Activated T-helper 1 cell treated with anti-CD3 and anti-CD28 coated beads, Interleukin-12 subunit alpha, Interleukin-12 subunit beta, Interleukin-2, Interleukin-4 antibody, amounts not matched to agents 30 ng/mL and 10 ng/mL and 1 ng/mL, durations not matched to agents 14 hours and 24 hours and 36 hours (primary cell): ENCODE results near the gene KRTAP6-1. TPM values are rescaled to one million over a fixed set of nuclear protein-coding genes. Genes with fewer than 3 reads are reported as not detected.

Experiments used
- DNase-seq: peaks from one replicate; pipeline ENCODE4 v3.0.0; 2021; ENCODE audit warnings: low spot score
- H3K27ac Mint-ChIP-seq: one replicate; pipeline ENCODE4 v1.8.0; 2021; ENCODE audit warnings: mild to moderate bottlenecking, mixed read lengths
- H3K27me3 Mint-ChIP-seq: one replicate; pipeline ENCODE4 v1.8.0; 2022; ENCODE audit warnings: mild to moderate bottlenecking, moderate library complexity, mixed read lengths; ENCODE audit not compliant: insufficient read depth
- H3K36me3 Mint-ChIP-seq: one replicate; pipeline ENCODE4 v1.8.0; 2021; ENCODE audit warnings: low read depth, mixed read lengths
- H3K4me1 Mint-ChIP-seq: one replicate; pipeline ENCODE4 v1.8.0; 2021; ENCODE audit warnings: low read depth, mixed read lengths
- H3K4me3 Mint-ChIP-seq: one replicate; pipeline ENCODE4 v1.8.0; 2021; ENCODE audit warnings: mild to moderate bottlenecking, moderate library complexity, mixed read lengths
- H3K9me3 Mint-ChIP-seq: one replicate; pipeline ENCODE4 v1.8.0; 2021; ENCODE audit warnings: mixed read lengths
- intact Hi-C: fragments of 100-400 bp; cut with micrococcal nuclease; formaldehyde crosslinking; loops from one replicate; pipeline ENCODE4 v1.15.1; 2024
- total RNA-seq: library from RNA; stranded (reverse); gene quantifications from 2 replicates; pipeline ENCODE4 v1.2.3, GENCODE V29; 2022

KRTAP6-1 gene
- total RNA-seq, 1 donor from 2014 or later = not detected

- Mint-ChIP-seq H3K36me3 (no peaks in the 10 kb centered on the region), H3K4me3 (no peak overlapping the region), H3K4me1 (no peaks in the 10 kb centered on the region), H3K27me3 (no peaks in the 10 kb centered on the region), H3K27ac (no peak overlapping the region), H3K9me3 (no peaks in the 10 kb centered on the region)
- no peak for DNase-seq
- intact Hi-C loops = no loop called here
These were observed 1.5 kb upstream of the KRTAP6-1 start for GRCh38 chr21:30615199-30615598.

- no peaks in the 10 kb centered on the region for H3K4me1 Mint-ChIP-seq
- no peaks in the 10 kb centered on the region for H3K27me3 Mint-ChIP-seq
- H3K9me3 Mint-ChIP-seq = peaks cover 3% of the 10 kb centered on the region
- intact Hi-C loops = no loop called here
- no peak for DNase-seq
- H3K4me3 Mint-ChIP-seq = no peak overlapping the region
- H3K36me3 Mint-ChIP-seq = no peaks in the 10 kb centered on the region
- H3K27ac Mint-ChIP-seq = no peak overlapping the region
These were observed 1.6 kb downstream of the KRTAP6-1 start for GRCh38 chr21:30612132-30612531.

- Mint-ChIP-seq H3K27me3 (no peaks in the 10 kb centered on the region), H3K4me3 (no peak overlapping the region), H3K36me3 (no peaks in the 10 kb centered on the region), H3K27ac (no peak overlapping the region), H3K9me3 (peaks cover 8% of the 10 kb centered on the region), H3K4me1 (no peaks in the 10 kb centered on the region)
- DNase-seq = no peak
- intact Hi-C loops = no loop called here
These were observed 7.8 kb downstream of the KRTAP6-1 start for GRCh38 chr21:30605968-30606367.

GRCh38 chr21:30600787-30601186 is 12.9 kb downstream of the KRTAP6-1 start, which contains the start of gene KRTAP22-1:
TSS of gene KRTAP22-1 (plus strand) at chr21:30601087.
- H3K27ac Mint-ChIP-seq = no peak within 1 kb of the TSS
- no peaks in the 10 kb centered on the region for H3K27me3 Mint-ChIP-seq
- DNase-seq = no peak
- intact Hi-C loops = no loop called here
- H3K9me3 Mint-ChIP-seq = peaks cover 5% of the 10 kb centered on the region
- H3K4me3 Mint-ChIP-seq = no peak within 1 kb of the TSS
- no peaks in the 10 kb centered on the region for H3K36me3 Mint-ChIP-seq
- H3K4me1 Mint-ChIP-seq = no peaks in the 10 kb centered on the region

- Mint-ChIP-seq H3K27me3 (no peaks in the 10 kb centered on the region), H3K4me3 (no peak within 1 kb of the TSS), H3K4me1 (no peaks in the 10 kb centered on the region), H3K36me3 (no peaks in the 10 kb centered on the region), H3K27ac (no peak within 1 kb of the TSS), H3K9me3 (peaks cover 5% of the 10 kb centered on the region)
- DNase-seq = no peak
- intact Hi-C loops = no loop called here
These were observed 14.9 kb downstream of the KRTAP6-1 start, which contains the start of gene KRTAP6-2 for GRCh38 chr21:30598802-30599201. TSS of gene KRTAP6-2 (minus strand) at chr21:30598902. CDS start at chr21:30598874, 28 bp downstream.

- intact Hi-C loops = no loop called here
- Mint-ChIP-seq H3K27me3 (no peaks in the 10 kb centered on the region), H3K4me3 (no peak within 1 kb of the TSS), H3K4me1 (no peaks in the 10 kb centered on the region), H3K27ac (no peak within 1 kb of the TSS), H3K36me3 (no peaks in the 10 kb centered on the region), H3K9me3 (no peaks in the 10 kb centered on the region)
- DNase-seq = no peak
These were observed 21.6 kb downstream of the KRTAP6-1 start, which contains the start of gene KRTAP6-3 for GRCh38 chr21:30592140-30592539. TSS of gene KRTAP6-3 (plus strand) at chr21:30592440. CDS start at chr21:30592446, 6 bp downstream.

- H3K36me3 Mint-ChIP-seq = no peaks in the 10 kb centered on the region
- H3K27me3 Mint-ChIP-seq = no peaks in the 10 kb centered on the region
- H3K4me3 Mint-ChIP-seq = no peak within 1 kb of the TSS
- H3K4me1 Mint-ChIP-seq = no peaks in the 10 kb centered on the region
- no peaks in the 10 kb centered on the region for H3K9me3 Mint-ChIP-seq
- intact Hi-C loops = no loop called here
- no peak within 1 kb of the TSS for H3K27ac Mint-ChIP-seq
- DNase-seq = no peak
These were observed 23.4 kb downstream of the KRTAP6-1 start, which contains the start of gene KRTAP22-2 for GRCh38 chr21:30590297-30590696. TSS of gene KRTAP22-2 (minus strand) at chr21:30590397.

GRCh38 chr21:30582870-30583269 is 30.9 kb downstream of the KRTAP6-1 start:
- H3K9me3 Mint-ChIP-seq = no peaks in the 10 kb centered on the region
- H3K27ac Mint-ChIP-seq = no peak overlapping the region
- intact Hi-C loops = no loop called here
- no peaks in the 10 kb centered on the region for H3K4me1 Mint-ChIP-seq
- H3K27me3 Mint-ChIP-seq = no peaks in the 10 kb centered on the region
- no peaks in the 10 kb centered on the region for H3K36me3 Mint-ChIP-seq
- DNase-seq = no peak
- H3K4me3 Mint-ChIP-seq = no peak overlapping the region

GRCh38 chr21:30580132-30580531 is 33.6 kb downstream of the KRTAP6-1 start:
- DNase-seq = no peak
- intact Hi-C loops = no loop called here
- H3K9me3 Mint-ChIP-seq = no peaks in the 10 kb centered on the region
- no peaks in the 10 kb centered on the region for H3K4me1 Mint-ChIP-seq
- H3K27ac Mint-ChIP-seq = no peak overlapping the region
- H3K4me3 Mint-ChIP-seq = no peak overlapping the region
- H3K36me3 Mint-ChIP-seq = no peaks in the 10 kb centered on the region
- H3K27me3 Mint-ChIP-seq = no peaks in the 10 kb centered on the region

- Mint-ChIP-seq H3K27me3 (no peaks in the 10 kb centered on the region), H3K36me3 (no peaks in the 10 kb centered on the region), H3K9me3 (no peaks in the 10 kb centered on the region), H3K4me1 (no peaks in the 10 kb centered on the region), H3K27ac (no peak overlapping the region), H3K4me3 (no peak overlapping the region)
- no peak for DNase-seq
- intact Hi-C loops = no loop called here
These were observed 34.4 kb downstream of the KRTAP6-1 start for GRCh38 chr21:30579346-30579745.

- H3K27ac Mint-ChIP-seq = no peak overlapping the region
- no peaks in the 10 kb centered on the region for H3K9me3 Mint-ChIP-seq
- H3K4me1 Mint-ChIP-seq = no peaks in the 10 kb centered on the region
- intact Hi-C loops = no loop called here
- H3K4me3 Mint-ChIP-seq = no peak overlapping the region
- no peaks in the 10 kb centered on the region for H3K27me3 Mint-ChIP-seq
- H3K36me3 Mint-ChIP-seq = no peaks in the 10 kb centered on the region
- no peak for DNase-seq
These were observed 36.0 kb downstream of the KRTAP6-1 start for GRCh38 chr21:30577766-30578165.

- intact Hi-C loops = no loop called here
- Mint-ChIP-seq H3K9me3 (no peaks in the 10 kb centered on the region), H3K36me3 (no peaks in the 10 kb centered on the region), H3K4me1 (no peaks in the 10 kb centered on the region), H3K27me3 (peaks cover 2% of the 10 kb centered on the region), H3K27ac (no peak overlapping the region), H3K4me3 (no peak overlapping the region)
- DNase-seq = no peak
These were observed 46.1 kb downstream of the KRTAP6-1 start for GRCh38 chr21:30567617-30568016.

GRCh38 chr21:30563630-30564029 is 50.1 kb downstream of the KRTAP6-1 start:
- H3K36me3 Mint-ChIP-seq = no peaks in the 10 kb centered on the region
- intact Hi-C loops = no loop called here
- H3K4me3 Mint-ChIP-seq = no peak overlapping the region
- H3K9me3 Mint-ChIP-seq = no peaks in the 10 kb centered on the region
- H3K27ac Mint-ChIP-seq = no peak overlapping the region
- no peak for DNase-seq
- H3K27me3 Mint-ChIP-seq = no peaks in the 10 kb centered on the region
- no peaks in the 10 kb centered on the region for H3K4me1 Mint-ChIP-seq
